Neural cell (in vitro differentiated cells): ENCODE results near the gene ALLC.

Experiments
- CTCF ChIP-seq: fragments of 450-650 bp; IDR thresholded peaks from 2 replicates; pipeline ENCODE4 v1.5.1; 2014; ENCODE audit warnings: antibody characterized with exemption, mild to moderate bottlenecking, moderate library complexity; ENCODE audit not compliant: poor library complexity, severe bottlenecking
- EP300 ChIP-seq: fragments of 450-650 bp; conservative IDR thresholded peaks from 2 replicates; pipeline ENCODE4 v1.6.1; 2014; ENCODE audit warnings: antibody characterized with exemption, mild to moderate bottlenecking, moderate library complexity; ENCODE audit not compliant: poor library complexity, severe bottlenecking
- EZH2 ChIP-seq: fragments of 200-600, 300-800 bp; shearing (Covaris generic), sonication (generic); IDR thresholded peaks from 2 replicates; pipeline ENCODE4 v1.6.1; 2014; ENCODE audit warnings: antibody characterized with exemption, low read length, borderline replicate concordance, mild to moderate bottlenecking; ENCODE audit not compliant: insufficient read depth, poor library complexity, severe bottlenecking
- POLR2AphosphoS5 ChIP-seq: IDR thresholded peaks from 2 replicates; pipeline ENCODE4 v1.6.1; 2012
- RAD21 ChIP-seq: fragments of 450-650 bp; conservative IDR thresholded peaks from 2 replicates; pipeline ENCODE4 v1.6.1; 2014; ENCODE audit warnings: antibody characterized with exemption, mild to moderate bottlenecking, moderate library complexity
- SMC3 ChIP-seq: fragments of 450-650 bp; conservative IDR thresholded peaks from 2 replicates; pipeline ENCODE4 v1.6.1; 2014; ENCODE audit warnings: antibody characterized with exemption, mild to moderate bottlenecking, moderate library complexity; ENCODE audit not compliant: poor library complexity
- TAF1 ChIP-seq: IDR thresholded peaks from 2 replicates; pipeline ENCODE4 v1.6.1; 2012; ENCODE audit warnings: low read depth

- TF ChIP-seq CTCF (no peak), TAF1 (no peak), EZH2 (no peak), RAD21 (no peak), SMC3 (no peak), EP300 (no peak), POLR2AphosphoS5 (no peak)
These were observed 32.8 kb upstream of the ALLC start for GRCh38 chr2:3625186-3625585.
